Measurements from ENCODE around the gene AMMECR1L.
"Not testable (repeated sequence)": the region's sequence is repeated elsewhere in the genome, so short reads cannot be mapped to it uniquely, and the experiment has no call there.

Gene AMMECR1L

GRCh38 chr2:127841466-127842178 lies 44.1 kb downstream of the AMMECR1L start:
- DNase-seq = no peak

GRCh38 chr2:127840893-127841292 lies 44.9 kb downstream of the AMMECR1L start:
- no peak for DNase-seq

GRCh38 chr2:127834951-127835350 lies 50.8 kb downstream of the AMMECR1L start:
- no peak for DNase-seq

GRCh38 chr2:127829845-127830246 lies 55.9 kb downstream of the AMMECR1L start:
- DNase-seq = no peak

GRCh38 chr2:127826708-127827107 lies 59.0 kb downstream of the AMMECR1L start:
- DNase-seq = not testable (repeated sequence)

GRCh38 chr2:127826047-127826446 lies 59.7 kb downstream of the AMMECR1L start:
- DNase-seq = no peak

- DNase-seq = no peak
These were observed 65.6 kb downstream of the AMMECR1L start for GRCh38 chr2:127820080-127820668.

- no peak for DNase-seq
These were observed 66.8 kb downstream of the AMMECR1L start for GRCh38 chr2:127818794-127819425.

GRCh38 chr2:127818241-127818640 lies 67.5 kb downstream of the AMMECR1L start:
- DNase-seq = no peak

GRCh38 chr2:127814677-127815076 lies 71.1 kb downstream of the AMMECR1L start:
- DNase-seq = no peak

GRCh38 chr2:127812441-127812840 lies 73.3 kb downstream of the AMMECR1L start:
- DNase-seq = not testable (repeated sequence)
